ENCODE results near the gene KRT33A. TPM values are rescaled to one million over a fixed set of nuclear protein-coding genes. Genes with fewer than 3 reads are reported as not detected.

KRT33A gene
- total and polyA plus RNA-seq, 8 donors: not detected

DNA sequence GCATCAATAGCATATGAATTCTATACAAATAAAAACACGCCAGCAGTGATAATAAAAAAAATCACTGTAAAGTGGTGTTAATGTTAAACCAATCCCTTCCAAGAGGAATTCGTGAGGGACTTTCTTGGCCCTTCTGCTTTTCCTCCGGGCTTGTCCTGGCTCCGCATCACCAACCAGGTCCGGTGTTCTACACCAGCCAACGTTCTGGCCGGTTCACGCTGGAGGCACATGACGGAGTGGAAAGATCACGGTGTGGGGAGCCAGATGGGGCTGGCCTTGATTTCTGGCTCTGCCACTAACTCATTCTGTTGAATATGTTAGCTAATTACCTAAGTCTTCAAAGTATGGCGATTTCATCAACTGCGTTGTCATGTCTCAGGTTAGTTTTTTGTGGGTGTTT is 46.5 kb downstream of the KRT33A start:
- ATAC-seq: no peak
- H3K4me3 ChIP-seq: no peak overlapping the region
- H3K27ac ChIP-seq: no peak overlapping the region
- FAIRE-seq: no peak
- 70 to 76% methylated on average over 12 of the region's 12 CpGs for WGBS, 2 donors
- intact Hi-C loops (cut with DNase I): no loop called here
- H3K27me3 ChIP-seq: no peaks in the 10 kb centered on the region
- H3K36me3 ChIP-seq: no peaks in the 10 kb centered on the region
- TF ChIP-seq CTCF (IDR thresholded peaks at IDR 0.05): no peak
- no peak for DNase-seq
- no peaks in the 10 kb centered on the region for H3K4me1 ChIP-seq
- no peaks in the 10 kb centered on the region for H3K9me3 ChIP-seq

- Histone ChIP-seq H3K9me3 (no peaks in the 10 kb centered on the region), H3K4me3 (no peak overlapping the region), H3K4me1 (no peaks in the 10 kb centered on the region), H3K27ac (no peak overlapping the region), H3K36me3 (no peaks in the 10 kb centered on the region), H3K27me3 (no peaks in the 10 kb centered on the region)
- FAIRE-seq (no peak), DNase-seq (no peak), ATAC-seq (no peak)
- intact Hi-C loops (cut with DNase I): no loop called here
- WGBS, 2 donors: 71 to 76% methylated on average over 4 of the region's 4 CpGs
- TF ChIP-seq CTCF (IDR thresholded peaks at IDR 0.05): no peak
Measured at GRCh38 chr17:41302981-41303380, 47.6 kb downstream of the KRT33A start.

DNA sequence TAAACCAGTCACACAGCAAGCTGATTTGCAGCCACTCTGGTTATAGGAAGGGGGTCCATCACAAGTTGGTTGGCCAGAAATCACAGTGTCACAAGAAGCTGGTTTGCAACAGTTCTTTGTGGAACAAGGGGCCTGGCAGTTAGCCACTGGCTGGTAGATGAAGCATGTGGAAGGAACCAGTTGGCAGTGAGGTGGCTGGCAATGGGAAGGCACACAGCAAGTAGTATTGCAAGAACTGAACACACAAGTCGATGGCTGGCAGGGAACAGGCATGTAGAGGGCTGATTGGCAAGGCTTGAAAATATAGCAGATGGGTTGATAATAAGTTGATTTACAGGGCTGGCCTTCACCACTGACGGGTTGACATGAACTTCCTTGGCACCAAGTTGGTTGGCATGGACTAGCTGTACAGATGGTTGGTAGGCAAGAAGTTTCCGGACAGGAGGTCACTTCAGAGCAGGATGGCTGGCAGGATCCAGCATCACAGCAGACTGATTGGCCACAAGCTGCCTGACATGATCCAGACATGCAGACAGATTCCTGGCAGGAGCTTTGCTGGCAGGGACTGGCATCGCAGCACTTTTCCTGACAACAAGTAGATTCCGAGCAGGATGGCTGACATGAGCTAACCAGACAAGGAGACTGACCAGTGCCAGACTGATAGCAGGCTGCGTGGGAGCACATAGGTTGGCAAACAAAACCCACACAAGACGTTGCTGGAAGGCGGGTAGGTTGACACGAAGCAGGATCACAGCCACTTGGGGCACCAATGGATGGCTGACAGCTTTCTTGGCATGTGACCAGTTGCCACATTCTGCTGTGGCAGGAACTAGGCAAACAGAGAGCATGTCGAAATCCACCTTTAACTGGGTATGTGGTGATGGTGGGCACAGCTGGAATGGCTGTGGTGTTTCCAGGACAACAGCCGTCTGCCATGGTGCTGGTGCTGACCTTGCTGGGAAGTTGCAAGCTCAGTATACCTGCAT is 48.4 kb downstream of the KRT33A start, which contains the start of gene KRTAP29-1:
Gene KRTAP29-1 (minus strand): TSS at position 936 of the 986 bp plus-strand sequence. CDS start 0 bp downstream, at position 936.
- Histone ChIP-seq H3K27me3 (no peaks in the 10 kb centered on the region), H3K4me3 (no peak within 1 kb of the TSS), H3K9me3 (no peaks in the 10 kb centered on the region), H3K4me1 (no peaks in the 10 kb centered on the region), H3K27ac (no peak within 1 kb of the TSS), H3K36me3 (no peaks in the 10 kb centered on the region)
- 37 to 39% methylated on average over 11 of the region's 11 CpGs for WGBS, 2 donors
- no peak for FAIRE-seq
- intact Hi-C loops (cut with DNase I): no loop called here
- no peak for DNase-seq
- TF ChIP-seq CTCF (IDR thresholded peaks at IDR 0.05): no peak
- peak in 1 of 4 donors; percentile 49 for ATAC-seq

- no peaks in the 10 kb centered on the region for H3K4me1 ChIP-seq
- no peak overlapping the region for H3K27ac ChIP-seq
- H3K9me3 ChIP-seq: no peaks in the 10 kb centered on the region
- H3K36me3 ChIP-seq: no peaks in the 10 kb centered on the region
- no peak for TF ChIP-seq CTCF (IDR thresholded peaks at IDR 0.05)
- intact Hi-C loops (cut with DNase I): no loop called here
- ATAC-seq: no peak
- H3K27me3 ChIP-seq: no peaks in the 10 kb centered on the region
- WGBS, 2 donors: 44 to 58% methylated on average over 5 of the region's 5 CpGs
- no peak overlapping the region for H3K4me3 ChIP-seq
- DNase-seq: no peak
- FAIRE-seq: no peak
Measured at GRCh38 chr17:41301204-41301790, 49.3 kb downstream of the KRT33A start.
